ENCODE data around the gene C1QL2. TPM values are rescaled to one million over a fixed set of nuclear protein-coding genes. Genes with fewer than 3 reads are reported as not detected.

The C1QL2 gene
- total RNA-seq, 1 experiment from 2014 or later = 1.5 TPM

DNA sequence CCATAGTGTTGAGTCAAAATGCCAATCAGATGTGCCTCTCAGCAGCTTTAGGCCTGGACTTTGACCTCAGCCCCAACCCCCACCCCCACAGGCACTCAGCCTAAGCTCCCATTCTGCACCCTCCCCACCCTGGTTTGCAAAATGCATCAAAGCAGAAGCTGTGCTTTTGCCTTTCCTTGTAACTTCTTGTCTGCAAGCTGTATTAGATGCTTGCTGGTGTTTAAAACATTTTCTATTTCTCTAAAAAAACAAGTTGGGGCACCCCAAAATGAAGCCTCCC is 38.5 kb upstream of the C1QL2 start:
- DNase-seq (ENCODE audit: low spot score) = no peak
- POLR2A ChIA-PET (ENCODE audit: low non-redundant PET) = no interaction called here
- Histone ChIP-seq H3K27me3 (replicated peaks; ENCODE audit: insufficient read depth, low read depth, low read length, poor library complexity) (no peaks in the 10 kb centered on the region), H3K4me3 (ENCODE audit: low read depth, low read length, poor library complexity, severe bottlenecking) (no peak overlapping the region), H3K36me3 (ENCODE audit: insufficient read depth, low read length, poor library complexity, severe bottlenecking) (no peaks in the 10 kb centered on the region), H3K27ac (ENCODE audit: low read depth, low read length, poor library complexity, severe bottlenecking) (no peak overlapping the region), H3K9me3 (ENCODE audit: low read depth, low read length, poor library complexity, severe bottlenecking) (peaks cover 3% of the 10 kb centered on the region), H3K4me1 (ENCODE audit: insufficient read depth, low read length, poor library complexity, severe bottlenecking) (peaks cover 12% of the 10 kb centered on the region)
- CTCF ChIA-PET = no interaction called here
- BruUV-seq (replicated peaks) = no TSS peak
- intact Hi-C loops (cut with micrococcal nuclease; ENCODE audit: unreplicated experiment) = no loop called here
- TF ChIP-seq CTCF (conservative IDR thresholded peaks at IDR 0.05; ENCODE audit: low read depth, low read length) (no peak), EZH2 (IDR thresholded peaks at IDR 0.05; ENCODE audit: borderline replicate concordance, low read depth, low read length, poor library complexity, severe bottlenecking) (no peak)

DNA sequence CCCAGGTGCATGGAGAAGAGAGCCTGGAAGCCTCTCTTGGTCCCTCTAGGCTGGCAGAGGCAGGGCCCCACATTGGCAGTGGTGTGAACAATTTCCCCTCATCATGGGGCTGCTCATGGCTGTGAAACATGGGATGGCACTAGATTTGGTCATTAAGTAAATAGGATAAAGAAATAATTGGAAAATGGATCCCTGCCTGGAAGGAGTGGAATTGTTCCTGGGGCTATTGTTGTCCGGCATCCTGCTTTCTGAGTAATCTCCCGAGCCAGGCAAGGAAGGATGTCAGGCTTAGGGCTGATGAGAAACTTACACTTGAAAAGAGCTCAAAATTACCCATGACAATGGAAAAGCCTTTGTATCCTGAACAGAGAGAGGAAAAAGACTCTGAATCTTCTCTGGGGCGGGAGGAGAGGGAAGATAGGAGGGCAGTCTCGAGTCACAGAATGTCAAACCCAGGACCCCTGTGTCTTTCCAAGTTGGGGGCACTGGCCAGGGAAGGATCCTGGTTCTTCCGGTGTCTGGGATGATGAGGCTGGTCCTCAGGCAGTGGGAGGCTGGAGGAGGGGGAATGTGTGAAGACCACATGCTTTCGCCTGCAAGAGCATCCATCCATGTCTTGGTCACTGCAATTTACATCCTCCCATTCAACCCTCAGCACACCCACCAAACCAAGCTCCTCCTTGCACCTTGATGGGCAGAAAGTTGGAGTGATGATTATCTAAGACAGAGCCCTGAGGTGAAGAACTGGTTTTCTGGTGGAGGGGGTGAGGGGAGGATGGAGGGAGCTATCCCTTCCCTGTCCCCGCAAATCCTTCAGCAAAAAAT is 38.0 kb upstream of the C1QL2 start:
- CTCF ChIA-PET = no interaction called here
- POLR2A ChIA-PET (ENCODE audit: low non-redundant PET) = no interaction called here
- Histone ChIP-seq H3K4me1 (ENCODE audit: insufficient read depth, low read length, poor library complexity, severe bottlenecking) (peaks cover 12% of the 10 kb centered on the region), H3K9me3 (ENCODE audit: low read depth, low read length, poor library complexity, severe bottlenecking) (peaks cover 3% of the 10 kb centered on the region), H3K4me3 (ENCODE audit: low read depth, low read length, poor library complexity, severe bottlenecking) (no peak overlapping the region), H3K27me3 (replicated peaks; ENCODE audit: insufficient read depth, low read depth, low read length, poor library complexity) (no peaks in the 10 kb centered on the region), H3K36me3 (ENCODE audit: insufficient read depth, low read length, poor library complexity, severe bottlenecking) (no peaks in the 10 kb centered on the region), H3K27ac (ENCODE audit: low read depth, low read length, poor library complexity, severe bottlenecking) (no peak overlapping the region)
- intact Hi-C loops (cut with micrococcal nuclease; ENCODE audit: unreplicated experiment) = no loop called here
- peak; percentile 48 for DNase-seq (ENCODE audit: low spot score)
- no peak for TF ChIP-seq EZH2 (IDR thresholded peaks at IDR 0.05; ENCODE audit: borderline replicate concordance, low read depth, low read length, poor library complexity, severe bottlenecking)
- TF ChIP-seq CTCF (conservative IDR thresholded peaks at IDR 0.05; ENCODE audit: low read depth, low read length) = no peak
- BruUV-seq (replicated peaks) = no TSS peak

GRCh38 chr2:119195887-119196286 is 37.3 kb upstream of the C1QL2 start:
- DNase-seq (ENCODE audit: low spot score) = no peak
- Histone ChIP-seq H3K4me1 (ENCODE audit: insufficient read depth, low read length, poor library complexity, severe bottlenecking) (peaks cover 12% of the 10 kb centered on the region), H3K4me3 (ENCODE audit: low read depth, low read length, poor library complexity, severe bottlenecking) (no peak overlapping the region), H3K27ac (ENCODE audit: low read depth, low read length, poor library complexity, severe bottlenecking) (no peak overlapping the region), H3K27me3 (replicated peaks; ENCODE audit: insufficient read depth, low read depth, low read length, poor library complexity) (no peaks in the 10 kb centered on the region), H3K9me3 (ENCODE audit: low read depth, low read length, poor library complexity, severe bottlenecking) (peaks cover 3% of the 10 kb centered on the region), H3K36me3 (ENCODE audit: insufficient read depth, low read length, poor library complexity, severe bottlenecking) (no peaks in the 10 kb centered on the region)
- intact Hi-C loops (cut with micrococcal nuclease; ENCODE audit: unreplicated experiment) = no loop called here
- TF ChIP-seq EZH2 (IDR thresholded peaks at IDR 0.05; ENCODE audit: borderline replicate concordance, low read depth, low read length, poor library complexity, severe bottlenecking) (no peak), CTCF (conservative IDR thresholded peaks at IDR 0.05; ENCODE audit: low read depth, low read length) (no peak)
- ChIA-PET CTCF (no interaction called here), POLR2A (ENCODE audit: low non-redundant PET) (no interaction called here)
- no TSS peak for BruUV-seq (replicated peaks)

All from A673 (cell line).